ENCODE results near the gene FANK1.
"Not testable (repeated sequence)": the region's sequence is repeated elsewhere in the genome, so short reads cannot be mapped to it uniquely, and the experiment has no call there.

Gene FANK1

DNA sequence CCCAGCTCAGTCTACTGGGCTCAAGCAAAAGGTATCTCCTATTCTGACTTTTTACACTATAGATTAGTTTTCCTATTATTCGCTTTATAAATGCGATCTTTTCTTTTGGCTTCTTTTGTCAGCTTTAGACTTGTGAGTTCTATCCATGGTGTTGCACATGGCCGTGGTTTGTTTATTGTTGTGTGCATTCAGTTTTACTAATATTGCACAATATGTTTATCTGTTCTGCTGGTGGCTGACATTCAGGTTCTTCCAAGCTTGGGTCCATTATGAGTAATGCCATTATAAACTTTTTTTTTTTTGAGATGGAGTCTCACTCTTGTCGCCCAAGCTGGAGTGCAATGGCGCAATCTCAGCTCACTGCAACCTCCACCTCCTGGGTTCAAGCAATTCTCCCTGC lies 30.9 kb downstream of the FANK1 start:
- not testable (repeated sequence) for DNase-seq (ENCODE audit: low read depth in 1 of 2, low spot score in 1 of 2)

DNA sequence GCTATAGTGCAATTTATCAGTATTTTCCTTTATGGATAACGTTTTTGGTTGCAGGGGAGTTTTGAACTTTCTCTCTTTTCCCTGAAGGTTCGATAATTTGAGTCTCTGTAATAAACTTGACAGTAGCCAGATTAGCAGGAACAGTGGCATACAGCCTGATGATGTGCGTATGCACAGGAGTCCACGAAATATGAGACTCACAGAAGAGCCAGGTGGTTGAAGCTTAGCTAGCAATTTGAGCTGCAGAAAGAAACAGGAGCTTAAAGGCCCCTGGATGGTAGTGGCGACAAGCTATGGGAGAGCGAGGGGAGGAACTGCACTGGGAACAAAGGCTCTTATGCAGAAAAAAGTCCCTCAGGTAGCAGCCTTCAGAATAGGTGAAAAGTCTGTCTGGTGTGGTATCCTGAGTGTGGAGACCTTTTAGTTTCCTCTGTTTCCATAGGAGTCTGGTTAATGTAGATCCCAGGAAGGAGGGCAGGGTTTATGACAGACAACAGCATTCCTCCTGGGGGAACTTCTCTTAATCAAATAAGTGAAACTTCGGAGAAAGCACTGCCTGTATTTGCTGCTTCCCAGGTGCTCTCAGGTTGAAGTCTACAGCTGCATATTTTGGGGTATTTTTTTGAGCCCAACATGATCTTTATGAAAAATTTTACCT lies 32.7 kb downstream of the FANK1 start:
- no peak for DNase-seq (ENCODE audit: low read depth in 1 of 2, low spot score in 1 of 2)

DNA sequence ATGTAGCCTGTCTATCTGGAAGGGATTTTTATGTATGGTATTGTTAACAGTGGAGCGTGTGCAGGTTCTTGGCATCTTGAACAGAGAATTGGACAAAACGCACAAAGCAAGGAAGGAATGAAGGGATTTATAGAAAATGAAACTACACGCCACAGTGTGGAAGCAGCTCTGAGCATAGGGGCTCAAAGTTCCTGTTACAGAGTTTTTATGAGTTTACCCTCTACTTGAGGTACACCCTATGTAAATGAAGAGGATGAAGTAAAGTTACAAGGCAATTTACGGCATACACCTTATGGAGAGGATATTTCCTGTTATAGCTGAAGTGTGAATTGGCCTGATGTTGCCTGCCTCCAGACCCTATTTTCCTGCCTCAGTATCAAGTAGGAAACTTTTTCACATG lies 33.3 kb downstream of the FANK1 start:
- DNase-seq (ENCODE audit: low read depth in 1 of 2, low spot score in 1 of 2), result no peak

DNA sequence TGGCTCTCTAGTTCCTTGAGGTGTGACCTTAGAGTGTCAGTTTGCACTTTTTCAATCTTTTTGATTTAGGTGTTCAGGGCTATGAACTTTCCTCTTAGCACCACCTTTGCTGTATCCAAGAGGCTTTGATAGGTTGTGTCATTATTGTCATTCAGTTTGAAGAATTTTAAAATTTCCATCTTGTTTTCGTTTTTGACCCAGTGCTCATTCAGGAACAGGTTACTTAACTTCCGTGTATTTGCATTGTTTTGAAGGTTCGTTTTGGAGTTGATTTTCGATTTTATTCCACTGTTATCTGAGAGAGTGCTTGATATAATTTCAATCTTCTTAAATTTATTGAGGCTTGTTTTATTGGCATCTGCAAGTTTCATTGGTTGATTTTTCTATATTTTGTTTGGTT lies 37.3 kb downstream of the FANK1 start:
- DNase-seq (ENCODE audit: low read depth in 1 of 2, low spot score in 1 of 2), result no peak

DNA sequence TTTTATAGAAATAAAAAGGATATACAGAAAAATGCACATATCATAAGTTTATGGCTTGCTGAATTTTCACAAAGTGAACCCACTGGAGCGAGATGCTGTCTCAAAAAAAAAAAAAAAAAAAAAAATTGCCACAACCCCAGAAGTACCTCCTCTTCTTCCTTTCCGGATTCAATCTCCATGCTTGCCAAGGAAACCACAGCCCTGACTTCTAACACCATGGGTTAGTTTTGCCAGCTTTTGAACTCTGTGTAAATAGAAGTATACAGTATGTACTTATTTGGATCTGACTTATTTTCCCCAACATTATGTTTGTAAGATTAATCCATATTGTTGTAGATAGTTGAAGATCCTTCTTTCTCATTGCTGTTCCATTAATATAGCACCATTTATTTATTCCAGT lies 40.0 kb downstream of the FANK1 start:
- no peak for DNase-seq (ENCODE audit: low read depth in 1 of 2, low spot score in 1 of 2)

DNA sequence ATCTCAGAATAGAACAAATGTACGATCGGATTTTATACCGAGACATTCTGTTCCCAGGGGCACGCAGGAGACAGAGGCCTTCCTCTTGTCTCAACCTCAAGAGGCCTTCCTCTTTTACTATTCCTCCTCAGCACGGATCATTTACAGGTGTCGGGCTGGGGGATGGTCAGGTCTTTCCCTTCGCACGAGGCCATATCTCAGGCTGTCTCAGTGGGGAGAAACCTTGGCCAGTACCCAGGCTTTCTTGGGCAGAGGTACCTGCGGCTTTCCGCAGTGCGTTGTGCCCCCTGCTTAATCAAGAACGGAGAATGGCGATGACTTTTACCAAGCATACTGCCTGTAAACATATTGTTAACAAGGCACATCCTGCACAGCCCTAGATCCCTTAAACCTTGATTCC lies 44.2 kb downstream of the FANK1 start:
- DNase-seq (ENCODE audit: low read depth in 1 of 2, low spot score in 1 of 2), result no peak

DNA sequence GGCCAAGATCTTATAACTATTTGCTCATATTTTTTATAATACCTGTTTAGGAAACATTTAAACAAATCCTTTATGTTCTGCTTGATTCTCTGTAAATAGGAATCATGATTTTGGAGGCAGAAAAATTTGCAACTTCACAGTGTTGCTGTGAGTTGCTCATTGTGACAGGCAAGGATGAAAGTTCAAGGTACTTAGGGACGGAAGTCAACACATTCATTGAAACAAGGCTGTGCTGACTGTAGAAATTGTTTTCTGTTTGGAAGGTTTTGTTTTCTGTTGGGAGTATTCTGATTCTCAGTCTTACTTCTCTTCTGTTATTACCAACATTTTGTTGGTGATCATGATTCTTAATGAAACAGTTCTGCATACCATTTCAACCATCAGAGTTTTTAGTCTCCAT lies 54.9 kb downstream of the FANK1 start:
- DNase-seq (ENCODE audit: low read depth in 1 of 2, low spot score in 1 of 2), result no peak

DNA sequence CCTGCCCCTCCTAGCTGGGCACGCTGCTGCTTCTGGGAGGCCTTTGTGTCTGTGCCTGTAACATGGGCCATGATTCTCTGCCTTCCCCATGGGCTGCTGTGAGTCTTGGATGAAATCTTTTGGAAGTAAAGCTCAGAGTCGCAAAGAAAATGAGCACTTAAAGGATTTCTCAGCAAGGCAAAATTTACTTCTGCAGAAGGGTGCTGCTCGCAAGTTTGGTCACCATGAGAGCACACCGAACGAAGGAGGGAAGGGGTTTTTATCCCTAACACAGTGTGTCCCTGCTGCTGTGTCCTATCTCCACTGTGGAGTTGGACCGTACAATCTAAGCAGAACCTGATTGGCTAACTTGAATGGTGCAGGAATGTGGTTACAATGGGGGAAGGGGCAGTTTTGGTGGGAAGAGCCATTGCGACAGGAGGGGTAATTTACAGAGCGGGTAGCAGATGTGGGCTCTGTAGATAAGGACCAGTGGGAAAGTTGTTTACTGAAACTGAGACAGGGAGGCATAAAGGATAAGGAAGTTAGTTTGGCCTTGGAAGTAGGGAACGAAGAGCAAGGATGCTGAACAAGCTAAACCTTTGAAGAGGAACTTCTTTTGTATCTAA lies 57.5 kb downstream of the FANK1 start:
- DNase-seq (ENCODE audit: low read depth in 1 of 2, low spot score in 1 of 2), result no peak

DNA sequence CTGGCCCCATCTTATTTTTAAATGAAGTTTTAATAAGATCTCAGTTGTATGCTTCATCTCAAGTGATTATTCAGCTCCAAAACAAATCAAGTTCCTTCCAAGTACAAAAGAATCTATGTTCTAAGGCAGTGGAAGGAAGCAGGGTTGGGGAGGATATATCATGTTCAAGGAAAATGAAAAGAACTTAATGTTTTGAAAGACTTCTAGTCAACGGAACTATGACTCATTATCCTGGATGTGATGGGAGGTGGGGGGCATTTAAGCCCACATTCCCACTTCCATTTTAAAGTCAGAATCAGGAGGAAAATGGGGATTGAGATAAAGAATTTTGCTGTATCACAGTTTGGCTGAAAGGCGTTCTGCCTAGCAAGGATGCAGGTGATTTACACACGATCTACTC lies 59.4 kb downstream of the FANK1 start:
- no peak for DNase-seq (ENCODE audit: low read depth in 1 of 2, low spot score in 1 of 2)

DNA sequence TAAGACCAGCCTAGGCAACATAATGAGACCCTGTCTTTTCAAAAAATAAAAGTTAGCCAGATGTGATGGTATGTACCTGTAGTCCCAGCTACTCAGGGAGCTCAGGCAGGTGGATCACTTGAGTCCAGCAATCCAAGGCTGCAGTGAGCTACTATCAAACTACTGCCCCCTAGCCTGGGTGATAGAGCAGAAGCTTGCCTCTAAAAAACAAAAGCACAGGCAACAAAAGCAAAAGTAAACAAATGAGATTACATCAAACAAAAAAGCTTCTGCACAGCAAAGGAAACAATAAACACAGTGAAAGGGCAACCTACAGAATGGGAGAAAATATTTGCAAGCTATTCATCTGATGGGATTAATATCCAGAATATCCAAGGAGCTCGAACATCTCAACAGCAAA lies 65.4 kb downstream of the FANK1 start:
- DNase-seq (ENCODE audit: low read depth in 1 of 2, low spot score in 1 of 2), result no peak

DNA sequence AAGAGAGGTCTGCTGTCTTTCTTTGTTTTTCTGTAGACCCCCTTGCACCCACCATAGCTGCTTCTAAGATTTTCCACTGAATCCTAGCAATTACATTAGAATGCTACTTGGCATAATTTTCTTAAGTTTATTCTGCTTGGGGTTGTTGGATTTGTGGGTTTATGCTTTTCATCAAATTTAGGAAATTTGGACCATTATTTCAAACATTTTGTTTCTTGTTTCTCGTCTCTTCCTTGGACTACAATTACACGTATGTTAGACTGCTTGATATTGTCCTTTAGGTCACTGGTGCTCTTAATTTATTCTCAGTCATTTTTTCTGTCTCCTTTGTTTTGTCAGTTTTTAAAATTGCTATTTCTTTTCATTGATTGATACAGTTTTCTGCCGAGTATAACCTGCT lies 65.8 kb downstream of the FANK1 start:
- DNase-seq (ENCODE audit: low read depth in 1 of 2, low spot score in 1 of 2), result no peak

DNA sequence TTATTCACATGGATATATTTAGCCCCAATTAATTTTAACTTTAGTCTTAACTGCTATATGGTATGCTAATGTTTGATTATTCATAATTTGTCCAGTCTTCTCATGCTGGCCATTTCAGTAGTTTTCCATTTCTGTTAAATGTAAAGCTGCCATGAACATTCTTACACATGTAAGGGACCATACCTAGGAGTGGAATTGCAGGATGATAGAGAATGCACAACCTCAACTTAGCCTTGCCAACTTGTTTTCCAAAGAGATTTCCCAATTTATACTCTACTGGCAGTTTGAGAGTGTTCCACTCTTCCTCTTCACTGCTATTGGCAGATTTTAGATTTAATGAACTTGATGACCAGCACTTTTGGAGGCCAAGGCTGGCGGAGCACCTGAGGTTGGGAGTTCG lies 68.2 kb downstream of the FANK1 start:
- DNase-seq (ENCODE audit: low read depth in 1 of 2, low spot score in 1 of 2), result no peak

DNA sequence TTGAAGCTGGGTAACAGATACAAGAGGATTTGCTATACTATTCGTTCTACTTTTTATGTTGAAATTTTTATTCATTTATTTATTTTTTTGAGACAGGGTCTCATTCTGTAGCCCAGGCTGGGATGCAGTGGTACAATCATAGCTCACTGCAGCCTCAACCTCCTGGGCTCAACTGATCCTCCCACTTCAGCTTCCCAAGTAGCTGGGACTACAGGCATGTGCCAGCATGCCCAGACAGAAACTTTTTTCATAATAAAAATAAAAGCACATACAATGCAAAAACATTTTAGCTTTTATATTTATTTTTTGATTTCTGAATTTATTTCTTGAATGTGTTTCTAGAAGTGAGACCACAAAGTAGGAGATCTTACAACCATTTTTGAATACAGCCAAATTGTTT lies 71.2 kb downstream of the FANK1 start:
- DNase-seq (ENCODE audit: low read depth in 1 of 2, low spot score in 1 of 2), result no peak

DNA sequence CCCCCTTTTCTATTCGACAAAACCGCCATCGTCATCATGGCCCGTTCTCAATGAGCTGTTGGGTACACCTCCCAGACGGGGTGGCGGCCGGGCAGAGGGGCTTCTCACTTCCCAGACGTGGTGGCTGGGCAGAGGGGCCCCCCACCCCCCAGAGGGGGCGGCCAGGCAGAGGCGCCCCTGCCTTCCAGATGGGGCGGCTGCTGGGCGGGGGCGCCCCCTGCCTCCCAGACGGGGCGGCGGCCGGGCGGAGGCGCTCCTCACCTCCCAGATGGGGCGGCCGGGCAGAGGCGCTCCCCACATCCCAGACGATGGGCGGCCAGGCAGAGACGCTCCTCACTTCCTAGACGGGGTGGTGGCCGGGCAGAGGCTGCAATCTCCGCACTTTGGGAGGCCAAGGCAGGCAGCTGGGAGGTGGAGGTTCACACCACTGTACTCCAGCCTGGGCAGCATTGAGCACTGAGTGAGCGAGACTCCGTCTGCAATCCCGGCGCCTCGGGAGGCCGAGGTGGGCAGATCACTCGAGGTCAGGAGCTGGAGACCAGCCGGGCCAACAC lies 73.8 kb downstream of the FANK1 start:
- not testable (repeated sequence) for DNase-seq (ENCODE audit: low read depth in 1 of 2, low spot score in 1 of 2)

DNA sequence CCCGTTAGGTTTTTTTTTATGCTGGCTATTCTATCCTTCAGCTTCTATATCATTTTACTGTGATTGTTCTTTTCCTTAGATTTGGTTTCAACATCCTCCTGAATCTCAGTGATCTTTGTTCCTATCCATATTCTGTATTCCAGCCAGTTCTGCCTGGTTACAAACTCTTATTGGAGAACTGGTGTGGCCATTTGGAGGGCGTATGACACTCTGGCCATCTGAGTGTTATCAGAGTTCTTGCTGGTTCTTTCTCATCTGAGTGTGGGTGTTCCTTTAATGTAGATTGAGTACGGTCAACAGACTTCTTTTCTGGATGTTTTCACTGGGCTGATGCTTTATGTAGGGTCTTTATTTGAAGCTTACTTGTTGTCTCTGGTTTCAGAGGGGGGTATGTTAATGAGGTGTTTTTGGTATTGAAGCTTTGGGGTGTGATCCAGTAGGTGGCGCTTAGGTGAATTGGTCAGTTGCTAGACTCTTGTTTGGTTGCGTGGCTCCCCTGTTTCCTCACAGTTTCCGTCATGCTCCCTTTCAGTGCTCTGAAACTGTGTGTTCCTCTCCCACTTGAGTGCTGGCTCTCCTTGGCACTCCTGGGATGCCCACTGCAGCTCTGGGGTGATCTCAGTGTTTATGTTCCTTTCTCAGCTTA lies 80.7 kb downstream of the FANK1 start:
- DNase-seq (ENCODE audit: low read depth in 1 of 2, low spot score in 1 of 2), result no peak

DNA sequence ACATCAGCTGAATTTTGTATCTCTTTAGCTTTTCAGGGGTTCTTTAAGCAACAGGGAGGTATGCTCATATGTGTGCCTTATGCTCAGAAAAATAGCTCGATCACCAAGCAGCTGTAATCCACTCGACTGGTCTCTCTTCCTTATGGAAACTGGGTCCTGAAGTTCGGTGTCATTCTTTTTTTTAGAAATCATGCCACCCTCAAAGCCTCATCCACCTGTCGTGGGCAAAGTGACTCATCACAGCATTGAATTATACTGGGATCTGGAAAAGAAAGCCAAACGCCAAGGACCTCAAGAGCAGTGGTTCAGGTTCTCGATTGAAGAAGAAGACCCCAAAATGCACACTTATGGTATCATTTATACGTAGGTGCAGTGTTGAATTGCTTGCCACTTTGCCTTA lies 83.6 kb downstream of the FANK1 start:
- DNase-seq (ENCODE audit: low read depth in 1 of 2, low spot score in 1 of 2), result no peak

DNA sequence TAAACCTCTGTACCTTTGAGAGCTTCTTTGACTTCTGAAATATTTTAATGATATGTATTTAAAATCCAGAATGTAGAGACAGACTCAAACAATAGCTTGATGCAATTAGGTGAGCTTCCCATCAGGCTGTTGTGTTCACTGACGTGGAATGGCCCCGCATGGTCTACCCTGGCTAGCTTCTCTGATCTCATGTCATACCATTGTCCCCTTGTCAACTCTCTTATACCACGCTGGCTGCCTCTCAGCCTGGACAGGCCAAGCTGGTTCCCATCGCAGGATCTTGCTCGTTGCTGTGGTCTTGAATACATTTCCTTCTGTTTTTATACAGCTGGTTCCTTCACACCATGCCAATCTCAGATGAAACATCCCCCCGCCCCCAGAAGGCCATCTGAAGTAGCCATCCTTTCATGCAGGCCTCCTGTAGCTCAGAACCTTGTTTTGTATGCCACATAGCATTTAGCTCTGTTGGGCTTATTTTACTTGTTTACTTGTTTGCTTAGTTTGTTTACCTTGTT lies 84.2 kb downstream of the FANK1 start:
- DNase-seq (ENCODE audit: low read depth in 1 of 2, low spot score in 1 of 2), result no peak

DNA sequence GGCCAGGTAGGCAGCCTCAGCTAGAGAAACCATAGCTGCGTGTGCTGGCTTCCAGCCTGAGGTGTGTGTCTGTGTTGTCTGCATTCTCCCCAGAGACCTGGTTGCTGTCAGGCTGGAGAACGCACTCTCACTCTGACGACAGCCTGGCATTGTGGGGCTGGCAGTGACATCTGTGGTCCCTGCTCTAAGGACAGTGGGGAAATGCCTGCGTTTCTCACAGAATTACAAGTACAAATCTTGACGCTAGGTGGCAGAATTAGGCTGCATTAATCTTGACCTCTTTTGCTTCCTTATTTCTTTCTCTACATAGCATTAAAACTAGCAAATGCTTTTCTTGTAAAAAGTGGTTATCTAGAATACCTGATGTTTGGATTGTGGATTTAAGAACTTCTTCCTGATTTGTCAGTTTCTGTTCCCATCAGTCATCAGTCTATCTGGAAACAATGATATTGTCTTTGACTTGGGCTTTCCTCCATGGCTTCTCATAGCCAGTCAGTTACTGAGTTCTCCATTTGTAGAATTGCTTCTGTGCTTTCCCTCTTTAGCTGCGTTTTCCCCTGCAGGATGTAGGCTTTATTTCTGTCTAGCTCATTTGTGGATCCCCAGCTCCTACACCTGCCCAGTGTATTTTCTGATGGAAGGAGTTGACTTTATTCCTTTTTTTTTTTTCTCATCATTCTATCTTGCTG lies 86.0 kb downstream of the FANK1 start:
- DNase-seq (ENCODE audit: low read depth in 1 of 2, low spot score in 1 of 2), result no peak

DNA sequence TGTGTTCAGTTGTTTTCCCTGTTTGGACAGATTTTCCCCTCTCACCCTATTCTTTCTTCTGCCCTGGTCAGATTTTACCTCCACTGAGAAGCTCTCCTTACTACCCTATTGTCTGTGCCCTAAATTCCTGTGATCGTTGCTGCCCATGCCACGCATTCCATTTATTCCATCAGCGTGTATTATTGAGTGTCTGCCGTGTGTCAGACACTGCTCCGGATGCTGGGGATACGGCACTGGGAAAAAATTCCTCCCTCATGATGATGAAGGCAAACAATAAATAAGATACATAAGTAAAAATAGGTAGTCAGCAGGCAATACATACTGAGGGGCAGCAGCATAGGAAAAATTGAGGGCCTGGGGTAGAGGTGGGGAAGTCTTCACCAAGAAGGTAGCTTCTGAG lies 86.8 kb downstream of the FANK1 start:
- DNase-seq (ENCODE audit: low read depth in 1 of 2, low spot score in 1 of 2), result no peak

DNA sequence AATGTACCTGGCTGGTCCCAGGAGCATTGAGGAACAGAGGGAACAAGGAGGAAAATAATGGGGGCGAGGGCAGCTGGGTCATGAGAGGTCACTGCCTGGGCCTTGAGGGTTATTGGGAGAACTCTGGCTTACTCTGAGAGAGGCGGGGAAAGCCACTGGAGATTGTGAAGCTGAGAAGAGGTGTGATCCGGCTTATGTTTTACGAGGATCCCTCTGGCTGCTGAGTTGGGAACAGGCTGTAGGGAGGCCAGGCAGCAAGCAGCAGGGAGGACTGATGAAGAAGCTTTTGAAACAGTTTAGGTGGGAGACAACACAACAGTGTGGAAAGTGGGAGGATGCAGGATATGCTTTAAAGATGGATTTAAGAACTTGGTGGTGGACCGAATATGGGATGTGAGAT lies 87.3 kb downstream of the FANK1 start:
- no peak for DNase-seq (ENCODE audit: low read depth in 1 of 2, low spot score in 1 of 2)

DNA sequence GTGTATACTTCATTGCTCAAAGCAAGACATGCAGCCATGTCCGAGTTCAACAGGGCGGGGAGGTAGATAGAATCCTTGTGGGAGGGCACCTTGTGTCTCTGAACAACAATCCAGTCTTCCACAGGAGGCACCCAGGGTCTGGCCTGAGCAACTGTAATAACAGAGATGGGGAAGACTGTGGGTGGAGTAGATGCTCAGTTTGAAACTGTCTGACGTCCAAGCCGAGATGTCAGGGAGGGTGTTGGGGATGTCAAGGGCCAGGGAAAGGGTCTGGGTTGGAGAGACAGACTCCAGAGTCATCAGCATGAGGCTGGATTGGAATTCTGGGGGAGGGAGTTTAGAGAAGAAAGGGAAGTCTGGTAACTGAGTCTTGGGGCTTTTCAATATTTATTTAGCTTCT lies 88.0 kb downstream of the FANK1 start:
- DNase-seq (ENCODE audit: low read depth in 1 of 2, low spot score in 1 of 2), result no peak

Data from stimulated activated CD4-positive, alpha-beta T cell treated with anti-CD3 and anti-CD28 coated beads, Interleukin-15, amount 100 ng/mL, for 1 hour (primary cell).